Astrocyte of the cerebellum (primary cell): ENCODE measurements around the gene DCAF16.

ENCODE experiments used
- DNase-seq: peaks from one replicate; pipeline ENCODE4 v3.0.0-alpha.2; 2011; ENCODE audit warnings: low read depth
- H3K4me3 ChIP-seq: 2 replicates; pipeline ENCODE4 v1.5.1; 2011; ENCODE audit warnings: mild to moderate bottlenecking, low read depth, low read length, moderate library complexity
- CTCF ChIP-seq: IDR thresholded peaks from 2 replicates; pipeline ENCODE4 v1.5.1; 2012; ENCODE audit warnings: low read length, low read depth, moderate library complexity, mild to moderate bottlenecking; ENCODE audit errors: missing control alignments
- in situ Hi-C: cut with HindIII; loops from 2 replicates; pipeline ENCODE4 v1.10.0; 2017; ENCODE audit warnings: low sequenced_read_pairs

DCAF16 gene

GRCh38 chr4:17758485-17758884 is 52.1 kb downstream of the DCAF16 start:
- no peak for TF ChIP-seq CTCF
- DNase-seq: no peak
- H3K4me3 ChIP-seq: no peak overlapping the region
- in situ Hi-C loops: no loop called here

- no peak for DNase-seq
- H3K4me3 ChIP-seq: no peak overlapping the region
- no peak for TF ChIP-seq CTCF
- in situ Hi-C loops: no loop called here
Observed at GRCh38 chr4:17757621-17758020, 52.9 kb downstream of the DCAF16 start.

GRCh38 chr4:17753646-17754045 is 56.9 kb downstream of the DCAF16 start:
- TF ChIP-seq CTCF: no peak
- in situ Hi-C loops: no loop called here
- no peak for DNase-seq
- H3K4me3 ChIP-seq: no peak overlapping the region
